IPS-18a (cell line): ENCODE data around the gene SOX5.
"Not testable (repeated sequence)": the region's sequence is repeated elsewhere in the genome, so short reads cannot be mapped to it uniquely, and the experiment has no call there.

Source experiments
- H3K27ac ChIP-seq: one replicate; pipeline ENCODE4 v1.5.1; 2013; ENCODE audit warnings: low read length
- H3K27me3 ChIP-seq: one replicate; pipeline ENCODE4 v1.6.1; 2013; ENCODE audit warnings: mild to moderate bottlenecking, low read length; ENCODE audit not compliant: control insufficient read depth, insufficient read depth
- H3K36me3 ChIP-seq: one replicate; pipeline ENCODE4 v1.6.1; 2013; ENCODE audit warnings: low read depth, low read length; ENCODE audit not compliant: control insufficient read depth
- H3K4me1 ChIP-seq: one replicate; pipeline ENCODE4 v1.6.1; 2013; ENCODE audit warnings: low read depth, low read length; ENCODE audit not compliant: control insufficient read depth
- H3K4me3 ChIP-seq: one replicate; pipeline ENCODE4 v1.5.1; 2013; ENCODE audit warnings: low read length
- H3K9ac ChIP-seq: one replicate; pipeline ENCODE4 v1.6.1; 2013; ENCODE audit warnings: mild to moderate bottlenecking, low read length, moderate library complexity
- H3K9me3 ChIP-seq: one replicate; pipeline ENCODE4 v1.6.1; 2013; ENCODE audit warnings: low read depth, low read length; ENCODE audit not compliant: control insufficient read depth

The SOX5 gene

DNA sequence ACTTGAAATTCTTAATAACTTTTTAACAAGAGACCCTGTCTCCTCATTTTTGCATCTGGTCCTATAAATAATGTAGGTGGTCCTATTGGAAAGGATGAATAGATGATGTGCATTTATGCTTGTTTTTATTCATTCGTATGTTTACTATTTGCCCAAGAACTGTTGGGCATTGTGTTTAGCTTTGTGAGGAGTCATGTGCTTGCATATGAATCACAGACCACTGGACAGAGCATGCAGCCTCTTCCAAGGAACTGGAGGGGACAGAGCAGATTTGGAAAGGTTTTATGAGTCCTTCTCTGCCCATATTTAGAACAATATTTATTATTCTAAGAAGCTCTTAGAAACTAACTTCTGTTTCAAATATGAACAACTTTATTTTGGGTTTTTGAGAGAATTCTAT lies 414.0 kb downstream of the SOX5 start:
- no peaks in the 10 kb centered on the region for H3K36me3 ChIP-seq
- no peak overlapping the region for H3K27ac ChIP-seq
- H3K9me3 ChIP-seq, result no peaks in the 10 kb centered on the region
- no peaks in the 10 kb centered on the region for H3K4me1 ChIP-seq
- no peak overlapping the region for H3K9ac ChIP-seq
- no peaks in the 10 kb centered on the region for H3K27me3 ChIP-seq
- H3K4me3 ChIP-seq, result no peak overlapping the region

DNA sequence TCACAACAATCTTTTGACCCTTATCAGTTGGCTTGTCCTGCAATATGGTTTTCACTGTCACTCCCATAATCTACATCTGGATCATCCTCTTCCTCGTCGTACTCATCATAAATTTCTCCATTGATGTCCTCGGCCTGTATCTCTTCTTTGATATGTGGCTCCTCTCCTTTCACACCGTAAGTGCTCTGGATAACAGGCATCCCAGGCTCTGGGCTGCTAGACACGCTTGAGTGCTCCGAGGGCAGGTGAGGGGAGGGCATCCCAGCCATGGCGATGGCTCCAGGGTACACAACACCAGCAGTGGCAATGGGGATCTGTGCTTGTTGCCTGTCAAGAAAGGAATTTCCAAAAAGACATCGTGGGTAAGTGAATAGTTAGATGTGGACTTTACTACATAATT lies 415.3 kb downstream of the SOX5 start:
- no peak overlapping the region for H3K4me3 ChIP-seq
- no peaks in the 10 kb centered on the region for H3K36me3 ChIP-seq
- no peaks in the 10 kb centered on the region for H3K9me3 ChIP-seq
- no peak overlapping the region for H3K9ac ChIP-seq
- H3K27me3 ChIP-seq, result no peaks in the 10 kb centered on the region
- H3K27ac ChIP-seq, result no peak overlapping the region
- no peaks in the 10 kb centered on the region for H3K4me1 ChIP-seq

DNA sequence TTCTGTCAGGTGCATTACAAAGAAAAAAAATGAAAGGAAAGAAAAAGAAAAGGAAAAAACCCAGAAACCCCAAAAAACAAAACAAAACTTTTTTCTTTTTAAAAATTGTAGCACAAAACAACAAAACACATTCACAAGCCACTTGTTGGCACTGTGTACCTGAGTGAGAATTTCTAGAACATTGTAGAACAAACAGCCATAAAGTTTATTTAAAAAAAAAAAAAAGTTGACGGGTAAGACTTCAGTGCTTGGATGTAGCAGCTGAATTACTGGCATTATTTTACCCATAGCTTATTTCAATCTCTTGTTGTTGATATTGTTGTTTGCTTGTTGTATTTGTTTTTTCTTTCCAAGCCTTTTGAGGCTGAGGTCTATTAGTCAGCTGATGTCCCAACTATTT lies 415.8 kb downstream of the SOX5 start:
- H3K4me3 ChIP-seq, result no peak overlapping the region
- H3K4me1 ChIP-seq, result no peaks in the 10 kb centered on the region
- no peaks in the 10 kb centered on the region for H3K27me3 ChIP-seq
- no peaks in the 10 kb centered on the region for H3K9me3 ChIP-seq
- no peak overlapping the region for H3K9ac ChIP-seq
- no peak overlapping the region for H3K27ac ChIP-seq
- H3K36me3 ChIP-seq, result no peaks in the 10 kb centered on the region

DNA sequence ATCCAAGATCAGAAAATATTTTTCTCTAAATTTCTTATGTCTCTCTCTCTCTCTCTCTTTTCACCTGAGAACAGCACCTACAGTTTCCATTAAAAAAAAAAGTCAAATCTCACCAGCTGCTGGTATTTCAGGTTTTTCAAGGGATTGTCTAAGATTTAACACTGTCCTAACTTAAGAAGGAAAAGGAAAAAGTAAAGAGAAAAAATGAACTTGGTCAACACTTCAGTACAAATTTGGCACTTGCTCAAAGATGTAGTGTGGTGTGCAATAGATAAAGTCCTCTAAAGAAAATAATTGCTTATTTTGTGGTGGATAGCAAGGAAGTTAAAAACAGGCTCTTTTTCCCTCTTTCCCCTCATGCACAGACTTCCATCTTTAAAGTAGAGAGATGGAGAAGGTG lies 416.2 kb downstream of the SOX5 start:
- no peaks in the 10 kb centered on the region for H3K4me1 ChIP-seq

DNA sequence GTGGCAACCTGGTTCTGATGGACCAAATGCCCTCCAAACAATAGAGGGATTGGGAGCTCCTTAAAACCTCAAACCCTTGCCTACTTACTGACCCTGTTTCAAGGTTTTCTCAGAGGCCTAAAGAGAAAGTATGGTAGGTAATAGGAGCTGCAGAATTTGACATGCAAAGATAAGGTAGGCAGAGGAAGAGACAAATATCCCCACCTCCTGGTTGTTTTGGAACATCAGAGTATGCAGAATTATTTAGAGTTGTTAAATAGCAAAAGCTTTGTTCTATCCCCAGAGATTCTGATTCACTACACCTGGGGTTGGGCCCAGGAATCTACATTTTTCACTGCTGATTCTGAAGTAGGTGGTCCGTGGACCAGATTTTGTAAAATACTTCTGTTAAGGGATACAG lies 421.2 kb downstream of the SOX5 start:
- Histone ChIP-seq H3K4me1 (no peaks in the 10 kb centered on the region), H3K9me3 (peaks cover 4% of the 10 kb centered on the region), H3K9ac (no peak overlapping the region), H3K27ac (no peak overlapping the region), H3K4me3 (no peak overlapping the region), H3K36me3 (no peaks in the 10 kb centered on the region), H3K27me3 (no peaks in the 10 kb centered on the region)

More for the DNA sequence above, 416.2 kb downstream of the SOX5 start:
- no peak overlapping the region for H3K27ac ChIP-seq
- no peaks in the 10 kb centered on the region for H3K9me3 ChIP-seq
- H3K4me3 ChIP-seq, result no peak overlapping the region
- H3K36me3 ChIP-seq, result no peaks in the 10 kb centered on the region
- no peak overlapping the region for H3K9ac ChIP-seq
- H3K27me3 ChIP-seq, result no peaks in the 10 kb centered on the region

DNA sequence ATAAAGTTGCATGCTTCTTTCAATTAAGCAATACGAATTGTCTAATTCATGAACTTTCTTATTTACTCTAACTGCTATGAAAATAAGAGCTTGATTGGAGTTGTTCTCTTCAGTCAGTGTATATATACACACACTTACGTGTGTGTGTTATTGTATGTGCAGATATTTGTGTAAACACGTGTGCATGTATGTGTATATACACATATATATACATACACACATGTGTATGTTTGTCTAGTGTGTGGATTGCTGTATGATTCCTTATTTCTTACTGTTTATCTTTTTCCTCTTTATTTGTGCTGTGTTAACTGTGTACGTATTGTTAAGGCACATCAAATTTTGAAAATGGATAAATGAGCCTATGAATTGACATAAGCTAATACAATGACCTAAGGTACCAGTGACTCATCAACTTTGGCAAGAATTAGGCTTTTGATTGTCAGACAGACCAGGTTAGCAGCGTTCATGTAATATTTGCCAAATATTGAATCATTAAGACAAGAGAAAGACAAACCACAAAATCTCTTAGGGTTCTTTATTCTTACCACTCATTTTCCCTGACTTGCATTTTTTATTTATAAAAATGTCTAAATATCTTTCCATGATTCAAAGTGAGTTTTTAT lies 423.9 kb downstream of the SOX5 start:
- Histone ChIP-seq H3K4me1 (no peaks in the 10 kb centered on the region), H3K27ac (no peak overlapping the region), H3K9me3 (peaks cover 11% of the 10 kb centered on the region), H3K36me3 (no peaks in the 10 kb centered on the region), H3K27me3 (no peaks in the 10 kb centered on the region), H3K9ac (no peak overlapping the region), H3K4me3 (no peak overlapping the region)

DNA sequence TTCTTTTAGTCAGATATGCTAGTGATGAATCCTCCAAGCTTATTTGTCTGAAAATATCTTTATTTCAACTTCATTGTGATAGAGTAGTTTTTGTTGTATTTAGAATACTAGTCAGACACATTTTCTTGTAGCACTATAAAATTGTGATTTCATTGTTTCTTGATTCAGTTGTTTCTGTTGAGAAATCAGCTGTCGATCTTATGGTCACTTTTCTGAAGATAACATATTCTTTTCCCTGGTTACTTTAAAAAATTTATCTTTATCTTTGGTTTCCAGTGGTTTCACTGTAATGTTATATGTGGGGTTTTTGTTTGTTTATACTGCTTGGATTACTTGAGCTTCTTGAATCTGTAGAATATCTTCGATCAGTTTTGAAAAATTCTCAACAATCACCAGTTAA lies 426.1 kb downstream of the SOX5 start:
- no peaks in the 10 kb centered on the region for H3K27me3 ChIP-seq
- H3K27ac ChIP-seq, result no peak overlapping the region
- no peak overlapping the region for H3K4me3 ChIP-seq
- peaks cover 11% of the 10 kb centered on the region for H3K9me3 ChIP-seq
- no peaks in the 10 kb centered on the region for H3K36me3 ChIP-seq
- H3K4me1 ChIP-seq, result no peaks in the 10 kb centered on the region
- no peak overlapping the region for H3K9ac ChIP-seq

DNA sequence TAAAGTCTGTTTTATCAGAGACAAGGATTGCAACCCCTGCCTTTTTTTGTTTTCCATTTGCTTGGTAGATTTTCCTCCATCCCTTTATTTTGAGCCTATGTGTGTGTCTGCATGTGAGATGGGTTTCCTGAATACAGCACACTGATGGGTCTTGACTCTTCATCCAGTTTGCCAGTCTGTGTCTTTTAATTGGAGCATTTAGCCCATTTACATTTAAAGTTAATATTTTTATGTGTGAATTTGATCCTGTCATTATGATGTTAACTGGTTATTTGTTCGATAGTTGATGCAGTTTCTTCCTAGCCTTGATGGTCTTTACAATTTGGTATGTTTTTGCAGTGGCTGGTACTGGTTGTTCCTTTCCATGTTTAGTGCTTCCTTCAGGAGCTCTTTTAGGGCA lies 430.0 kb downstream of the SOX5 start:
- H3K4me1 ChIP-seq, H3K9ac ChIP-seq, H3K27ac ChIP-seq, H3K4me3 ChIP-seq, H3K36me3 ChIP-seq, H3K9me3 ChIP-seq, H3K27me3 ChIP-seq: not testable (repeated sequence)

DNA sequence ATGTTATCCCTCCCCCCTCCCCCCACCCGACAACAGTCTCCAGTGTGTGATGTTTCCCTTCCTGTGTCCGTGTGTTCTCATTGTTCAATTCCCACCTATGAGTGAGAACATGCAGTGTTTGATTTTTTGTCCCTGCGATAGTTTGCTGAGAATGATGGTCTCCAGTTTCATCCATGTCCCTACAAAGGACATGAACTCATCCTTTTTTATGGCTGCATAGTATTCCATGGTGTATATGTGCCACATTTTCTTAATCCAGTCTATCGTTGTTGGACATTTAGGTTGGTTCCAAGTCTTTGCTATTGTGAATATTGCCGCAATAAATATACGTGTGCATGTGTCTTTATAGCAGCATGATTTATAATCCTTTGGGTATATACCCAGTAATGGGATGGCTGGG lies 433.7 kb downstream of the SOX5 start:
- H3K27ac ChIP-seq, H3K9me3 ChIP-seq, H3K4me1 ChIP-seq, H3K27me3 ChIP-seq, H3K4me3 ChIP-seq, H3K36me3 ChIP-seq, H3K9ac ChIP-seq: not testable (repeated sequence)

DNA sequence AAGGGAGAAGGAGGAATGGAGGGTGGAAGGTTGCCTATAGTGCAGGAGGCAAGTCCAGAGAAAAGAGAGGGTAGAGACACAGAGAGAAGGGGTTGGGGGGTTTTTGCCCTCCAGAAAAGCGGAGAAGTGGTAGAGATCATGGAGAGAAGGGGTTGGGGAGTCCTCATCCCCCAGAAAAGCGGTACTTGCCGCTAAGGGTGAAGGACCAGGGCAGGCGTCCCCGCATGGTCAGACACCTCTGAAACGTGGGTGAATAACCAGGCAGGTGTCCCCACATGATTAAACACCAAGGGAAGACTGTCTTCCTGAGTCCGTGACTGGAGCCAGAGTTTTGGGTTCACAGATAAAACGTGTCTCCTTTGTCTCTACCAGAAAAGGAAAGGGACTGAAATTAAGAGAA lies 439.0 kb downstream of the SOX5 start:
- no peak overlapping the region for H3K9ac ChIP-seq
- no peak overlapping the region for H3K27ac ChIP-seq

DNA sequence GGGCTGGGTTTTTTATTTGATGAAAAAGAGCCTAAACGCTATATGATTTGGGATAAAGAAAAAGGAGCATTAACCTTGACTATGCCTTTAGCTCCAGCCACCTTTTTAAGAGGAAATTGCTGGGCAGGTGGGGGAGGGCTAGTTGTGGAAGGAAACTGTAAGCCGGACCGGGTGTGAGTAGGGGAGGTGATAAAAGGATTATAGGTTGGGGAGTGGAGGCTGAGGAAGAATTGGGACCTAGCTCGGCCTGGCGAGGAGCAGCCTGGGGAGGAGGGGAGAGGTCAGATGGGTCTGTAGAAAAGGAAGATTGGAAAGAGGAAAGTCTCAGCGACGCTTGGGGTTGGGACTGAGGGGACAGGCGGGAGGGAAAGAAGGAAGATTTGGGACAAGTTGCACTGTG lies 439.6 kb downstream of the SOX5 start:
- H3K9me3 ChIP-seq, H3K9ac ChIP-seq, H3K27ac ChIP-seq, H3K36me3 ChIP-seq, H3K4me1 ChIP-seq, H3K27me3 ChIP-seq, H3K4me3 ChIP-seq: not testable (repeated sequence)

More for the DNA sequence above, 439.0 kb downstream of the SOX5 start:
- H3K27me3 ChIP-seq, result no peaks in the 10 kb centered on the region
- no peaks in the 10 kb centered on the region for H3K36me3 ChIP-seq
- H3K4me3 ChIP-seq, result no peak overlapping the region
- peaks cover 2% of the 10 kb centered on the region for H3K4me1 ChIP-seq
- H3K9me3 ChIP-seq, result no peaks in the 10 kb centered on the region

DNA sequence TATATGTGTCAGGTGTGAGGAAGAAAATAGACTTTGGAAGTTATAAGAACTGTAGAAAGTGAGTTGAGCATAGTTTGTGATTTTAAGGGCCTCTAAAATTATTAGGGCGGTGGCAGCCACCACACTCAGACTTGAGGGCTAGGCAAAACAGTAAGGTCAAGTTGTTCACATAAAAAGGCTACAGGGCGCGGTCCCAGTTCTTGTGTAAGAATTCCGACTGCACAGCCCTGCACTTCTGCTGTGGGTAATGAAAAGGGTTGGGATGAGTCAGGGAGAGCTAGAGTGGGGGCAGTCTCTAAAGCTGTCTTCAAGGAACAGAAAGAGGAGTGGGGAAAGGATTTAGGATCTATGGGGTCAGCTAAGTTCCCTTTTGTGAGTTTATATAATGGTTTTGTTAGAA lies 441.7 kb downstream of the SOX5 start:
- not testable (repeated sequence) for H3K27ac ChIP-seq, H3K4me3 ChIP-seq, H3K9me3 ChIP-seq, H3K27me3 ChIP-seq, H3K36me3 ChIP-seq, H3K9ac ChIP-seq
- H3K4me1 ChIP-seq, result peaks cover 21% of the 10 kb centered on the region
